Measurements from ENCODE around the gene WNT2B. TPM values are rescaled to one million over a fixed set of nuclear protein-coding genes. Genes with fewer than 3 reads are reported as not detected.
"Not testable (repeated sequence)": the region's sequence is repeated elsewhere in the genome, so short reads cannot be mapped to it uniquely, and the experiment has no call there.

WNT2B gene
- 10 to 100 TPM in 1 of 12 donors, 1 to 10 TPM in 10, not detected in 1; 3.3 to 13.9 (median 4.1) TPM for polyA plus RNA-seq (ENCODE audit: insufficient read length in 12 of 12)
- long read RNA-seq, donor 1, partial matches to known transcripts = 0 of 3 reads
- long read RNA-seq, donor 1, other reads (novel, unspliced or antisense) = 0 of 3 reads
- long read RNA-seq, donor 2, partial matches to known transcripts = 0 of 1 reads
- long read RNA-seq, donor 2, other reads (novel, unspliced or antisense) = 0 of 1 reads
- long read RNA-seq, donor 3 = 0 reads
- long read RNA-seq, donor 4 = 0 reads
- long read RNA-seq, donor 5, partial matches to known transcripts = 0 of 1 reads
- long read RNA-seq, donor 5, other reads (novel, unspliced or antisense) = 0 of 1 reads
- long read RNA-seq, donor 6 = 0 reads
- long read RNA-seq, donor 7, partial matches to known transcripts = 0 of 1 reads
- long read RNA-seq, donor 7, other reads (novel, unspliced or antisense) = 0 of 1 reads
- long read RNA-seq, donor 8 = 0 reads
- long read RNA-seq, donor 9, partial matches to known transcripts = 7 of 8 reads
- long read RNA-seq, donor 9, other reads (novel, unspliced or antisense) = 0 of 8 reads
- long read RNA-seq, donor 10 = 0 reads
- long read RNA-seq, donor 11 = 0 reads

- DNase-seq = no peak
Observed at GRCh38 chr1:112508278-112509004, at the start of gene WNT2B. Gene WNT2B, plus strand, starts transcription at chr1:112508965. Its CDS starts 298 bp downstream, at chr1:112509263.

- no peak for DNase-seq
Observed at GRCh38 chr1:112460615-112461014, 48.1 kb upstream of the WNT2B start.

- no peak for DNase-seq
Observed at GRCh38 chr1:112461200-112461871, 47.4 kb upstream of the WNT2B start.

DNA sequence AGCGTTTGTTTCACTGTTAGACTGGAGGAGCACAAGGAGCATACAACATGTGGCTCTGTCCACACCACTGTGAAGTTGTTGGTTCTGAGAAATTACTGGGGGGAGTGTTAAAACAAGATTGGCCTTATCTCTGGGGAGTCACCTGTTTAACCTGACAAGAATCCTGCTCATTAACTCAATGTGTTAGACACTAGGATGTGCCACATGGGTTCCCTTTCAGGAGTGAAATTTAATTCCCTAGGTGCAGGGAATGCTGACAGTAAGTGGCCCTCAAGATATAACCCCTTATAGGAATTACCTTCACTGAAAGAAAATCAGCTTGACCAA, 45.8 kb upstream of the WNT2B start:
- DNase-seq = no peak

DNA sequence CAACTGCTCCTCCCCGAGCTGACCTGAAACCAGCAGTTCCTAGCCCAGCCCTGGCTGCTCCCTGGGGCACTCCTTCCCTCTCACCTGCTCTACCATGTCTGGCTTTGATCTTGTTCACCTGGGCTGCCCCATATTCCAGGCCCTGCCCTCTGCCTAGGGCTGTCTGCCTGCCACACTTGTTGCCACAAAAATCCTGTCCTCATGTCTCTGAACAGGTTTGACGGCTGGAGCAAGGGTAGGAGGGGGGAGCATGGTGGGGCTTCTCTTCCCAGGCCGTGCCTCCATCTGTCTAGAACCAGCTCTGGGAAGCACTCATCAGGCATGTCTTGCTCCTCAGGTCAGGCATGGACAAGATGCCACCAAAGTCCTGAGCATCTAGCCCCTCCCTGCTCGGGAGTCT, 44.3 kb upstream of the WNT2B start:
- no peak for DNase-seq

- no peak for DNase-seq
Observed at GRCh38 chr1:112465122-112465521, 43.6 kb upstream of the WNT2B start.

DNA sequence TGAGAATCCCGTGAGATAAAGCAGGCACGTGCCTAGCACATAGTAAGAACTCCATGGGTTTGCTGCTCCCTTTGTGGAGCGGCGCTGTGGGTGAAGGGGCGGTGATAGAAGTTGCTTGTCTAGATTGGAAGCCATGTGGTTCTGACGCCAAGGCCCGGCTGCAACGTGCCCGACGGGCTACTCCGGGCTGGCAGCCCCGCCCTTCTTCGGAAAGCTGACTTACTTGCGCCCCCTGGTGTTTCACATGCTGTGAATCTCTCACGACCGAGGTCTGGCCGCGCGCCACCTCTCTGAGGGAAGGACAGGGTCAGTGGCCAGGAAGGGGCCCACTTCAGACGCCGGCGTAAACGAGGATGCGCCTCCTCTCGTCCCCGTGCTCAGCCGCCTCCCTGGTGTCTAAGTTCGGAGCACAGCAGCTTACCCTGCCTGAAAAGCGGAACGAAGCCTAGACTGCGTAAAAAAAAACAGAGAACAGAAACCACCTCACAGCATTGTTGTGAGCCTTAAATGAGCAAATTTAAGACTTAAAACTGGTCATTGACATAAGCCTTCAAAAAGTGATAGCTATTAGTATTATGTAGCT, 42.6 kb upstream of the WNT2B start:
- DNase-seq = peak; percentile 96

GRCh38 chr1:112470324-112470723, 38.4 kb upstream of the WNT2B start:
- DNase-seq = not testable (repeated sequence)

DNA sequence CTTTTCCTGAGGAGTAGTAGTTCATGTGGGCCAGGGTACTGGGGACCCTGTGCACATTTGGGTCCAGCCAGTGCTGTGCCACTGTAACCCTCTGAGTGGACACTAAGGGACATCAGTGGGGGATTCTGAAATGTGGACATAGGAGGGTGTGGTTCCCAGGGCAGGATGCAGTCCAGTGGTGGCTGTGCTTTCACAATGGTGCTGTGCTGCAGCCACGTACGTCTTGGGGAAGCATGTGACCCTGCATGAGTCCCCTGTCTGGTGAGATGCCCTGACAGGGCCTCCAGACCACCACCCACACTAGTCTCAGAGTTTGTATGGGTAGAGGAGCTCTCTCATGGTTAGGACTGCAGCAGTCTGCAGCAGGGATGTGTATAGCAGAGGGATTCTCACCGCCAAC, 37.8 kb upstream of the WNT2B start:
- no peak for DNase-seq

- no peak for DNase-seq
Observed at GRCh38 chr1:112472142-112472541, 36.6 kb upstream of the WNT2B start.

DNA sequence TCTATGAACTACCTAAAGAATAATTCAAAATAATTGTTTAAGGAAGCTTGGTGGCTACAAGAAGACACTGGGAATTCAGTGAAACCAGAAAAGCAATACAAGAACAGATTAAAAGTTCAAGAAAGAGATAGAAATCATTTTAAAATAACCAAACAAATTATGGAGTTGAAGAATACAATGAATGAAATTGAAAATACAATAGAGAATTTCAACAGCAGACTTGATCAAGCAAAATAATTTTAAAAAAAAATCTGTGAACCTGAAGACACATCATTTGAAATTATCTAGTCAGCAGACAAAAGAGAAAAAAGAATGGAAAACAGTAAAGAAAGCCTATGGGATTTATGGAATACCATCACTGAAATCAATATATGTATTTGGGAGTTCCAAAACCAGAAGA, 31.2 kb upstream of the WNT2B start:
- no peak for DNase-seq

DNA sequence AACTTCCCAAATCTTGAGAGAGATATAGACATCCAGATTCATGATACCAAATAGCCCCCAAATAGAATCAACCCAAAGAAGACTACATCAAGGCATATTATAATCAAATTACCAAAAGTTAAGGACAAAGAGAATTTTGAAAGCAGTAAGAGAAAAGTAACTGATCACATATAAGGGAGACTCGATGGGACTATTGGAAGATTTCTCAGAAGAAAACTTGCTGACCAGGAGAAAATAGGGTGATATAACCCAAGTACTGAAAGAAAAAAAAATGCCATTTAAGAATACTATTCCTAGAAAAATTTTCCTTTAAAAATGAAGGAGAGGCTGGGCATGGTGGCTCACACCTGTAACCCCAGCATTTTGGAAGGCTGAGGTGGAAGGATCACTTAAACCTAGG, 30.5 kb upstream of the WNT2B start:
- no peak for DNase-seq

DNA sequence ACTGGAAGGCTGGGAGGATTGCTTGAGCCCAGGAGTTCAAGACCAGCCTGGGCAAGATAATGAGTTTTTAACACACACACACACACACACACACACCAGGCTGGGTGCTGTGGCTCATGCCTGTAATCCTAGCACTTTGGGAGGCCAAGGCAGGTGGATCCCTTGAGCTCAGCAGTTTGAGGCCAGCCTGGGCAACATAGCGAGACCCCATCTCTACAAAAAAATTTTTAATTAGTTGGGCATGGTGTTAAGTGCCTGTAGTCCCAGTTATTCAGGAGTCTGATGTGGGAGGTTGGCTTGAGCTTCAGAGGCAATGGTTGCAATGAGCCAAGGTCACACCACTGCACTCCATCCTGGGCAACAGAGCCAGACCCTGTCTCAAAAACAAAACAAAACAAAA, 22.7 kb upstream of the WNT2B start:
- DNase-seq = not testable (repeated sequence)

GRCh38 chr1:112487686-112488085, 21.1 kb upstream of the WNT2B start:
- not testable (repeated sequence) for DNase-seq

DNA sequence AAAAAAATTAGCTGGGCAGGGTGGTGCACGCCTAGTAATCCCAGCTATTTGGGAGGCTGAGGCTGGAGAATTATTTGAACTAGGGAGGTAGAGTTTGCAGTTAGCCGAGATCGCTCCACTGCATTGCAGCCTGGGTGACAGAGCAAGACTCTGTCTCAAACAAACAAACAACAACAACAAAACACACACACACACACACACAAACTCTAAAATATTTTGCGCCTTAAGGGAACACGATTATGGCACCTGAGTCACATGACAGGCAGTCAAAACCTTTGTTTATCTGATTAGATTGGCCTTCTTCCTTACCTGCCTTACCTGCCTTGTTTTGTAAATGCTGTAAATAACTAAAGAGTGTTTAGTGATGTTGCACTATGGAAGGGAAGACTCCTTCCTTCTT, 20.6 kb upstream of the WNT2B start:
- DNase-seq = no peak

DNA sequence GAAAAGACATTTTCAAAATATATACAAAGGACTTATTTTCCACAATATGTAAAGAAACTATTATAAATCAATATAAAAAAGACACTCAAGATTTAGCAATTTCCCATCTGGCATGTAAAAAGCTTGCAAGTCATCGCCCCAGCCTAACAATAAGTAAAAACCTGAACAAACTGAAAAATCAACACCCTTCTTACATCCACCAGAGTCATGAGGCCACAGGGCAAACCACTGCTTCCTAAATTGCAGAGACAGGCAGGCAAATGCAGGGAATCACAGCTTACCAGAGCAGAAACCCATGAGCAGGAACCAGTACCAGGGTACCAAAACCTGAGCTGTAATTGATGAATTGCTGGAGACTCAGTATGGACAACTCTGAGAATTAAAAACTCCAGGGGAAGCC, 16.7 kb upstream of the WNT2B start:
- no peak for DNase-seq

DNA sequence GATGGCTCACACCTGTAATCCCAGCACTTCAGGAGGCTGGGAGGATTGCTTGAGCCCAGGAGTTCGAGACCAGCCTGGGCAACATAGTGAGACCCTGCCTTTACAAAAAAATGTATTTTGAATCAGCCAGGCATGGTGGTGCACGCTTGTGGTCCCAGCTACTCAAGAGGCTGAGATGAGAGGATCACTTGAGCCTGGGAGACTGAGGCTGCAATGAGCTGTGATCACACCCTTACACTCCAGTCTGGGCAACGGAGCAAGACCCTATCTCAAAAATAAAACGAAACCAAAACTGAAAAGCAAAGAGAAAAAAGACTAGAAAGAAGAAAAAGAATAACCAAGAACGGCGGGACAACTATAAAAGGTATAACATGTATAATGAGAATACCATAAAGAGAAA, 15.4 kb upstream of the WNT2B start:
- DNase-seq = no peak

GRCh38 chr1:112496290-112496689, 12.5 kb upstream of the WNT2B start:
- DNase-seq = no peak

- peak; percentile 75 for DNase-seq
Observed at GRCh38 chr1:112501810-112502641, 6.7 kb upstream of the WNT2B start.

DNA sequence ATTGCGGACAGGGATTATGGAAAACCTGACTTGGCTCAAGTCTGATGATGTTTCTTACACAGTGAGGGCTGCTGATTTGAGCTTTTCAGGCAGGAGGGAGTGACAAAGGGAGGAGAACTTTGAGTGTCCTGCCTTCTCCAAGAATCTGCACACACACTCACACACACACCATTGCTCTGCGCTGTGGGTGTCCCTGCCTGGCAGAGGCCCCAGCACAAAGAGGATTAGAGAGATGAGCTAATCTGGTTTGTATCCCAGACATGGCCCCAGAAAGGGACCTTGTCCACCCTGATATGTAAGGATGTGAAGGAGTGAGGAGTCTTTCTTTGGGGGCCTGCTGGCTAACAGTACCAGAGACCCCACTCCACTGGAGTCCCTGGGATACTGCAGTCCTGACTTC, 5.9 kb upstream of the WNT2B start:
- no peak for DNase-seq

DNA sequence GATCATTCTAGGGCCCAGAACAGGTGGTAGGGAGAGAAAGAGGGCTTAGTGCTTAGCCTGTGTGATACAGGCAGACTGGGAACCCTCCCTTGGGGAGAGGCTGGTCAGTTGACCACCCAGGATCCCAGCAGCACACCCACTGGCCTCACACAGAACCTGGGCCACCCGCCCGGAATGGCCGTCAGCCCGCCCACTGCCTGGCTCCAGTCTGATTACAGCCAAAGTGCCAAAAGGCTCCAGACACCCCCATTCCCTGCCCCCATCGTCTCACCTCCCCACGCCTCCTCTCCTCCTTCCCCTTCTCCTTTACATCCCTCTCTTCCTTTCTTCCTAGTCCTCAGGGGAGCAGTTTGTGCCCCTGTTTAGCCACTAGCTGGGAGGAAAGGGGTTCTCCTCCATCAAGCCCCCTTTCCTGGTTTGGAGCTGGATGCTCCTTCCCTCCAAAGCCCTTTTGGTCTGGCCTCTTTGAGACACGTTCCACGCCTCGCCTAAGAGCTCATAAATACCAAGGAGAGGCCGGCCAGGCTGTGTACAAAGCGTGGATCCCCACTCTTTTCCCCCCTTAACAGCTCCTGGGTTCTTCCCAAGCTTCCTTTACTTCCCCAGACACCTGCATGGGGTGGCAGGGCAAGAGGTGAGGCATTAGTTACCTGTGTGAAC, 4.6 kb upstream of the WNT2B start:
- DNase-seq = no peak

Measured in muscle of arm (tissue), 14 donors.